Peyer's patch (tissue), 4 donors: ENCODE results near the gene CHD9. TPM values are rescaled to one million over a fixed set of nuclear protein-coding genes. Genes with fewer than 3 reads are reported as not detected.
A peak's percentile ranks its signal among the peaks of the same experiment; 100 is the strongest.

Experiments
- DNase-seq, 3 donors: peaks; one replicate each; pipeline ENCODE4 v3.0.0-alpha.2; 2017 to 2019
- H3K27ac ChIP-seq, 4 donors: fragments of 200-600 bp; sonication (generic); one replicate each; pipeline ENCODE4 v1.5.1; 2016 to 2019
- H3K27me3 ChIP-seq, 2 donors: fragments of 200-600 bp; sonication (generic); one replicate each; pipeline ENCODE4 v1.5.1; 2019
- H3K36me3 ChIP-seq, 3 donors: fragments of 200-600 bp; sonication (generic); one replicate each; pipeline ENCODE4 v1.5.1; 2016 to 2019
- H3K4me1 ChIP-seq, 4 donors: fragments of 200-600 bp; sonication (generic); one replicate each; pipeline ENCODE4 v1.5.1; 2016 to 2019
- H3K4me3 ChIP-seq, 4 donors: fragments of 200-600 bp; sonication (generic); 1 replicate in 3 of 4; 2 replicates in 1 of 4; pipeline ENCODE4 v1.5.1; 2016 to 2019; ENCODE audit warnings: mild to moderate bottlenecking in 1 of 4
- H3K9me3 ChIP-seq, 4 donors: fragments of 200-600 bp; sonication (generic); one replicate each; pipeline ENCODE4 v1.5.1; 2016 to 2019; ENCODE audit warnings: mild to moderate bottlenecking in 1 of 4
- CTCF ChIP-seq, 6 experiments: fragments of 450-650 bp in 4 of 6; fragments of 200-600 bp in 2 of 6; sonication (generic) in 1 of 6; IDR thresholded peaks; one replicate each; pipeline ENCODE4 v1.5.1; 2017 to 2019; ENCODE audit warnings: antibody characterized with exemption in 6 of 6, mild to moderate bottlenecking in 3 of 6, moderate library complexity in 1 of 6
- POLR2A ChIP-seq, 2 donors: fragments of 450-650 bp; IDR thresholded peaks; one replicate each; pipeline ENCODE4 v1.5.1; 2017; ENCODE audit warnings: antibody characterized with exemption in 2 of 2, mild to moderate bottlenecking in 2 of 2, moderate library complexity in 2 of 2
- total RNA-seq, 4 donors: library from RNA; depleted of rRNA; stranded (reverse); fragments of >200 nt; gene quantifications; one replicate each; pipeline ENCODE4 v1.1.0, GENCODE V29; 2016

The CHD9 gene
- total RNA-seq, 4 donors from 2014 or later, result 48.4 to 187 (median 79.3) TPM

GRCh38 chr16:53111078-53111791 is 56.4 kb downstream of the CHD9 start:
- no peaks in the 10 kb centered on the region for H3K27me3 ChIP-seq
- TF ChIP-seq CTCF (IDR thresholded peaks at IDR 0.05) (no peak), POLR2A (IDR thresholded peaks at IDR 0.05) (no peak)
- no peak overlapping the region for H3K4me3 ChIP-seq
- no peaks in the 10 kb centered on the region for H3K36me3 ChIP-seq
- no peak overlapping the region for H3K27ac ChIP-seq
- no peaks in the 10 kb centered on the region for H3K9me3 ChIP-seq
- no peaks in the 10 kb centered on the region for H3K4me1 ChIP-seq
- no peak for DNase-seq

- TF ChIP-seq POLR2A (IDR thresholded peaks at IDR 0.05) (no peak), CTCF (IDR thresholded peaks at IDR 0.05) (no peak)
- Histone ChIP-seq H3K4me3 (no peak overlapping the region), H3K9me3 (no peaks in the 10 kb centered on the region), H3K4me1 (no peaks in the 10 kb centered on the region), H3K27me3 (no peaks in the 10 kb centered on the region), H3K36me3 (no peaks in the 10 kb centered on the region), H3K27ac (no peak overlapping the region)
- no peak for DNase-seq
Measured at GRCh38 chr16:53112015-53112414, 57.2 kb downstream of the CHD9 start.

GRCh38 chr16:53115047-53115446 is 60.3 kb downstream of the CHD9 start:
- H3K36me3 ChIP-seq, result no peaks in the 10 kb centered on the region
- H3K4me3 ChIP-seq, result no peak overlapping the region
- H3K9me3 ChIP-seq, result no peaks in the 10 kb centered on the region
- no peak for TF ChIP-seq POLR2A (IDR thresholded peaks at IDR 0.05)
- no peak for TF ChIP-seq CTCF (IDR thresholded peaks at IDR 0.05)
- no peaks in the 10 kb centered on the region for H3K27me3 ChIP-seq
- H3K4me1 ChIP-seq, result no peaks in the 10 kb centered on the region
- no peak overlapping the region for H3K27ac ChIP-seq
- DNase-seq, result no peak

- TF ChIP-seq POLR2A (IDR thresholded peaks at IDR 0.05), result no peak
- TF ChIP-seq CTCF (IDR thresholded peaks at IDR 0.05), result no peak
- no peaks in the 10 kb centered on the region for H3K4me1 ChIP-seq
- H3K4me3 ChIP-seq, result no peak overlapping the region
- no peaks in the 10 kb centered on the region for H3K27me3 ChIP-seq
- H3K27ac ChIP-seq, result no peak overlapping the region
- H3K9me3 ChIP-seq, result no peaks in the 10 kb centered on the region
- H3K36me3 ChIP-seq, result no peaks in the 10 kb centered on the region
- DNase-seq, result no peak
Measured at GRCh38 chr16:53115773-53116172, 61.0 kb downstream of the CHD9 start.

GRCh38 chr16:53121043-53121620 is 66.3 kb downstream of the CHD9 start:
- Histone ChIP-seq H3K27ac (peak overlapping the region in 1 of 4 donors; percentile 35), H3K4me1 (no peaks in the 10 kb centered on the region), H3K27me3 (no peaks in the 10 kb centered on the region), H3K36me3 (no peaks in the 10 kb centered on the region), H3K4me3 (no peak overlapping the region), H3K9me3 (no peaks in the 10 kb centered on the region)
- no peak for DNase-seq
- TF ChIP-seq POLR2A (IDR thresholded peaks at IDR 0.05) (no peak), CTCF (IDR thresholded peaks at IDR 0.05) (no peak)
